Left renal pelvis (tissue), 4 donors: ENCODE results near the gene PTP4A1. TPM values are rescaled to one million over a fixed set of nuclear protein-coding genes. Genes with fewer than 3 reads are reported as not detected.
A peak's percentile ranks its signal among the peaks of the same experiment; 100 is the strongest.
"Not testable (repeated sequence)": the region's sequence is repeated elsewhere in the genome, so short reads cannot be mapped to it uniquely, and the experiment has no call there.

Experiments
- DNase-seq, 4 donors: peaks; one replicate each; pipeline ENCODE4 v3.0.0-alpha.2; 2013; ENCODE audit warnings: low read depth in 4 of 4, low spot score in 3 of 4
- polyA plus RNA-seq, 4 donors: library from polyadenylated mRNA; unstranded; fragments of 120-200 nt; gene quantifications; one replicate each; pipeline ENCODE4 v1.2.1, GENCODE V29; 2013; ENCODE audit not compliant: insufficient read length in 4 of 4

PTP4A1 gene
- polyA plus RNA-seq, 4 donors, result 43.7 to 88.9 (median 58.3) TPM

DNA sequence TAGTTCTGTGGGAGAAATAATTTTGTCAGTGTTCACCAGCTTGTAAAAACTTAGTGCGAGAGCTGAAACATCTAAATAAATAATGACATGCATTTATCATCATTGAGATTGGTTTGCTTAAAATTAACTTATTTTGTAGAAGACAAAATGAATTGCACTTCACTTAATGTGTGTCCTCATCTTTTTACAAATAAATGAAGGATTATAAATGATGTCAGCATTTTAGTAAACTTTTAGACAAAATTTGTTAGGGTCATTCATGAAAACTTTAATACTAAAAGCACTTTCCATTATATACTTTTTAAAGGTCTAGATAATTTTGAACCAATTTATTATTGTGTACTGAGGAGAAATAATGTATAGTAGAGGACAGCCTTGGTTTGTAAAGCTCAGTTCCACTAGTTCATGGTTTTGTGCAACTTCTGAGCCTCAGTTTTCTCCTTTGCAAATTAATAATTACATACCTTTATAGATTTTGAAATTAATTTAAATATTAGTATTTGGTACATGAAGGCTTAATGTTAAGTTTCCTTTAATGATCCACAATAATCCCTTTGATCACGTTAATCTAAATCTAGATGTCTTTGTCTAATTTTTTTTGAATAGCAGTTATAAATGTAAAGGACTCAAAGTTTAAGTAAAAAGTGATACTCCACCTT lies 9.2 kb downstream of the PTP4A1 start:
- DNase-seq, result no peak

DNA sequence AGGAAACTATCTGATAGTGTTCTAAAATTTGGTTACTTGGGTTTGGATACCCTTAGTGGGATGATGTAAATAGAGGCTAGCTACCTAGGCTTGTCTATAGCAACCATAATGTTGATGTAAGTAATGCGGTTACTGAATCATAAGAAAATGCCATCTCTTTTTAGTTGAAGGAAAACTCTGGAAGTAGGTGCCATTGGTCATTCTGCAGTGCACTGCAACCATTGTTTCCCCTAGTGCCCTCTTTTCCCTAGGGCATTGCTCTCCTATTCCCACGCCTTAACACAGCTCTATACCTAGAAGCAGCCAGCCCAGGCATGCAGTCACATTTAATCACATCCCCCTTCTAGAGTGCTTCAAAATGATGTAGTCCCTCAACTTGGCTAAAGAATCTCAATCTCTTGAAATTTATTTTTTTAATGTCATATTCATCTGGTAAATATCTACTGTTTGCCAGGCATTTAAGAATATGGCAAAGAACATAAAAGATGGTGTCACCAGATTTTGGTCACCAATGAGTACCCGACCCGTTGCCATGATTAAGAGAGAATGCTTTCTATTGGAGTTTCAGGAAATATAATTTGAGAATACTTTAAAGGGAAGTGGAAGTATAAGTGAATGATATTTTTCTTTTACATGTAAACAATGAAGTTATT lies 10.4 kb downstream of the PTP4A1 start:
- DNase-seq, result no peak

DNA sequence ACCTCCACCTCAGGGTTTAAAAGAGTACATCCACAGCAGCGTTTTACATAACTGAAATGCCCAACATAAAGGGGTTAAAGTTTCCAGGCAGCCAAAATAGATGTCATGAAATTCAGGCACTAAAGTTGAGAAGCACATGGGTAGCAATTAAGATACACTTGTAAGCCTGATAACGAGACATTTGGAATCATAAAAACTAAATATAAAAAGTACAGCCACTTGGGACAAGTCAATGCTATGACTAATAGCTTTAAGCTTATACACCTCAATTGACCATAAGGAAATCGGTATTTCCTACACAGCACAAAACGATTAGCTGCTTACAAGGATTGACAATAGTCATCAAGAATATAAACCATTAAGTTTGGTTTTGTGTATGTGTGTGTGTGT lies 11.8 kb downstream of the PTP4A1 start:
- no peak for DNase-seq

DNA sequence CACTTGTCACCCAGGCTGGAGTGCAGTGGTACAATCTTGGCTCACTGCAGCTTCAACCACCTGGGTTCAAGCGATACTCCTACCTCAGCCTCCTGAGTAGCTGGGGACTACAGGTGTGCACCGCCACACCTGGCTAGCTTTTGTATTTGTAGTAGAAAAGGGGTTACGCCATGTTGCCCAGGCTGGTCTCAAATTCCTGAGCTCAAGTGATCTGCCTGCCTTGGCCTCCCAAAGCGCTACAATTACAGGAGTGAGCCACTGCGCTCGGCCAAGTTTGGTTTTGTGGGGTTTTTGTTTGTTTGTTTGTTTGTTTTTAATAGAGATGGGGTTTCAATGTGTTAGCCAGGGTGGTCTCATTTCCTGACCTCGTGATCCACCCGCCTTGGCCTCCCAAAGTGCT lies 12.3 kb downstream of the PTP4A1 start:
- no peak for DNase-seq

DNA sequence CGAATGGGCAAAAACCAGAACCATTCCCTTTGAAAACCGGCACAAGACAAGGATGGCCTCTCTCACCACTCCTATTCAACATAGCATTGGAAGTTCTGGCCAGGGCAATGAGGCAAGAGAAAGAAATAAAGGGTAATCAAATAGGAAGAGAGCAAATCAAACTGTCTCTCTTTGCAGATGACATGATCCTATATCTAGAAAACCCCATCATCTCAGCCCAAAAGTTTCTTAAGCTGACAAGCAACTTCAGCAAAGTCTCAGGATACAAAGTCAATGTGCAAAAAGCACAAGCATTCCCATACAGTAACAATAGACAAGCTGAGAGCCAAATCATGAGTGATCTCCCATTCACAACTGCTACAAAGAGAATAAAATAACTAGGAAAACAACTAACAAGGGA lies 13.4 kb downstream of the PTP4A1 start:
- not testable (repeated sequence) for DNase-seq

DNA sequence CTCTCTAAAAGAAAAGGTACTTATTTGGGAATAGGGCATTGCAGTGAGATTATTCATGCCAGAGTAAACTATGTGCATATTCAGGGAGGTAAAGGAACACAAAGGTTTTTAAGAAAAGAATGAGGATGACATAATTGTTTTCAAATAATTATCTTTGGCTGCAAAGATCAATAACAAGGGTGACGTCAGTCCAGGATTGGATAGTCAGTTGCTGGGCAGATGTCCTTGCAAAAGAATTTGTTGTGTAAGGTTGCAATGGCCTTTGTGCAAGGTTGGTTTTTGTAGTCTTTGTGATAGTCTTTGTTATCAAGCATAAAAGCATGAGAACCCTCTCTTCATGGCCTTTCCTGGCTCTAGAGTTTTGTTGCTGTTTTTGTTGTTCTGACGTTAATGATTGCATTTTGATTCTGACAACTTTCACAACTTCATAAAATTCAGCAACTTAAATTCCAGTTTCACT lies 17.7 kb downstream of the PTP4A1 start:
- DNase-seq, result no peak

DNA sequence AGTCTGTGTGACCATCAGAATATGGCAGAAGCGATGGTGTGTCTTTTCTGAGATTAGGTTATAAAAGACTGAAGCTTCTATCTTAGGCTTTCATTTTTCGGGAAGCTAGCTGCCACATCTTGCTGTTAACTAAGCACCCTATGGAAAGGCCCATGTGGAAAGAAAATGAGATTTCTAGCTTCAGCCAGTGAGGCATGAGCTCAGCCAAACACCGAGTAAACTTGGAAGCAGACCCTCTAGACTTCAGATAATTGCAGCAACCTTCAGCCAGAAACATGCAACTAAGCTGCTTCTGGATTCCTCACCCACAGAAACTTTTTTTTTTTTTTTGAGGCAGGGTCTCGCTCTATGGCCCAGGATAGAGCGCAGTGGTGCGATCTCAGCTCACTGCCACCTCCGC lies 20.6 kb downstream of the PTP4A1 start:
- DNase-seq, result no peak

DNA sequence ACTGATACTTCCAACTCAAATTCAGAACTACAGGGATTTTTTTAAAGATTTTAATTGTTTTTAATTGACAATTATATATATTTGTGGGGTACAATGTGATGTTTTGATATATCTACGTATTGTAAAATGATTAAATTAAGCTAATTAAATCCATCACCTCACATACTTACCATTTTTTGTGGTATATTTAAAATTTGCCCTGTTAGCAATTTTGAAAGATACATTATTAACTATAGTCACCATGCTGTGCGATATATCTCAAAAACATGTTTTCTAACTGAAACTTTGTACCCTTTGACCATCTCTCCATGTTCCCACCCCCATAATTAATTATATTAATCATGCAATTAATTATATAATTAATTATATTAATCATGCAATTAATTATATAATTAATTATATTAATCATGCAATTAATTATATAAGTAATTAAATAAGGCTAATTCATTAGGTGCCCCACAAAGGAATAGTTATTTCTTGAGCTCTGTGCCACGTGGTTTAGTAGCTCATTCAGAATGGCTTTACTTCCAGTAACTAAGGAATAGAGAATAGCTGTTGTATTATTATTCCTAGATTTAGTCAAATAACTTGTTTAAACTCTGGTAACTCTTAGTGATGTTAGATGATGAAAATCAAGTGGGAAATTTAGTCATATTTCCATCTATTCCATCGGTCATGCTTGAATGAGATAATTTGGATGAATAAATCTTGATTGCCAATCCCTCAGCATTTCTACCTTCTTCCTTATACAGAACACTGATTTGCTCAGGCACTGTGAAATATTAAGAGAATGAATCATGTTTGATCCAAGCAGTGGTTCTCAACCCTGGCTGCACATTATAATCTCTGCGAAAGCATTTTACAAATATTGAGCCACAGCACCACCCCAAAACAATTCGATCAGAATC lies 25.1 kb downstream of the PTP4A1 start:
- DNase-seq, result peak in 1 of 4 donors; percentile 12

DNA sequence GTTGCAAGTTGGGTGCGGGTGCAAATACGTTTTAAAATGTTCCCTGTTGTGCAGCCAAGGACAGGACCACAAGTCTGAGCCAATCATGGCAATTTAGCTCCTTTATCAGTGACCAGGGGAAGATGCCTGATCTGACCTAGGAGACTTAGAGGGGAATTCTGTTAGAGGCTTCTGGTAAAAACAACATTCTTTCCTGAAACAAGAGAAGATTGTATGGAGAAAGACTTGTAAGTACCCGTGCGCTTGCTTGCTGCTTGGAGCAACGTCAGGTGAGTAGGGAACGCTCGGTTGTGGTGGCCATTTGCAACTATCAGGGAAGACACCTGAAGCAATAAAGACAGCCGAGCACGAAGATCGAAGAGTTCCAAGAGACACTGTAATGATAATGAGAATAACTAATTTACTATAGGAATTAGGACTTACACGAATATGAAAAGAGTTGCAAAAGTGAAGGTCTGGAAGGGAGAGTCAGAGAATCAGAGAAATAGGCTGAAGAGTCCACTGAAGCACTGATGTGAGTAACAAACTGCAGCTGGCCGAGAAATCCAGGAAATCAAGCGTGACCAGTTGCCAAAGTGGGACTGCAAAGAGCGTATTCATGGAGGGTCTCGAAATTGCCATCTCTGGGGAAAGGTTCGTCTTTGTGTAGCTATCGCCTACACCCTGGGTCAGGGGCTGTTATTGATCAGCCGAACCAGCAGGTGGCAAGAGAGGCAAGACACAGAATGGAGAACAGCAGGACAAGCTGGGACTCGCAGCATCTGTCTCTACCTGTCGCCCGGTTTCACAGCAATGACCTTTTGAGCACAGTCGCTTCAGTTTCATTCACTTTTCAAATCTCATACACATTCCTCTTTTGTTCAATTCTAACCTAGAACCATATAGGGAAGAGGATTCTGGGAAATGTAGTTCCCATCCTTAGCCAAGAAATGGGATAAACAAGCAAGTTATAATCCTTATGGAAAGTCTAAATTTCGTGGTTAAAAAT lies 26.1 kb downstream of the PTP4A1 start:
- DNase-seq, result peak; percentile 44 to 66 (median 58)

DNA sequence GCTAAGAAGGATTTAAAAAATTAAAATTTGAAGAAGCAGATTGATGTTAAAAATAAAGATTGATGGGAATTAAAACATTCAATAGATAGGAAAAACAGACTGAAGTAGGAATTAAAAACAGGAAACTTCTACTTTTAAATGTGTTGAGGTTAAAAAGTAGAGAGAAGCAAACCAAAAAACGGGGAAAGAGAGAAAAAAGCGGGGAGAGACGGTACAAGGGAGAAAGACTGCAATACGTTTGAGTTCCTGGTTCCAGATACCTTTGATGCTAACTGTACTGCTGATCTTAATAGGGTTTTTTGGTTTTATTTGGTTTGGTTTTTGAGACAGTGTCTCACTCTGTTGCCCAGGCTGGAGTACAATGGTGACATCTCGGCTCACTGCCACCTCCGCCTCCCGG lies 27.0 kb downstream of the PTP4A1 start:
- no peak for DNase-seq

DNA sequence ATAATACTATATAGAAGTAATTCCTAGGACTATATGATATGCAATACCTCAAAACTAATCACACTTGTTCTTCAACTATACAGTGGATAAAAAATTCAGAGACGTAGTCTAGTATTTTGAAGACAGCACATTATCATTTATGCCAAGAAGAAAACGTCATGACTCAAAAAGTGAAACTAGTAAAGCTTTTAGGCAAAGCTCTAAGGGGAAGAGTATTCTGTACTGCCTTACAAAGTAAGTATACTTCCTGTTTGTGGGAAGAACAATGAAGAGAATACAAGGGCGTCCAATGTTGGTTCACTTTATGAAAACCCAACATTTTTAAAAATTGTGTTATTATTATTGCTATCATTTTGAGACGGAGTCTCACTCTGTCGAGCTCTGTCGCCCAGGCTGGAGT lies 27.9 kb downstream of the PTP4A1 start:
- no peak for DNase-seq

DNA sequence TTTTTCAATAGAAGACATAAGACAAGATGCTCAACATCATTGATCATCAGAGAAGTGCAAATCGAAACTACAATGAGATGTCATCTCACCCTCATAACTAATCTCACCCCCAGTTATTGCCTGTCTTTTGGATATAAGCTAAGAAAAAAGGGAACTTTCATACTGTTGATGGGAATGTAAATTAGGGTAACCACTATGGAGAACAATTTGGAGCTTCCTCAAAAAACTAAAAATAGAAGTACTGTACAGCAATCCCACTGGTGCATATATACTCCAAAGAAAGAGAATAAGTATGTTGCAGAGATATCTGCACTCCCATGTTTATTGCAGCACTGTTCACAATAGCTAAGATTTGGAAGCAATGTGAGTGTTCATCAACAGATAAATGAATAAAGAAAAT lies 37.0 kb downstream of the PTP4A1 start:
- no peak for DNase-seq

DNA sequence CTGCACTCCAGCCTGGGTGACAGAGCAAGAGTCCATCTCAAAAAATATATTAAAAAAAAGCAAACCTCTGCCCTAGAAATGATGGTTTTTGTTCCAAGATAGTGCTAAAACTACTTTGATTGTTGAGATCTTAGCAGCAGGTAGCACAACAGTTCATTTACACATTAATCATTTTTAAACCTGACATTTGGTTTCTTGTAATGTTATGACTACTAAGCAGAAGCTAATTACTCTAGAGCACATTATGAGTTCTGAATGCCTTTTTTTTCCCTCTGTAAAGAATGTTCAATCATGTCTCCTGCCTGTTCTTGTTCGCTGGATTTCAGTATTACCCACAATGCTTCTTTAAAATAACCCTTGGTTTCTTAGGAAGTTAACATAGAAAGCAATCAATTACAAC lies 38.7 kb downstream of the PTP4A1 start:
- DNase-seq, result no peak

DNA sequence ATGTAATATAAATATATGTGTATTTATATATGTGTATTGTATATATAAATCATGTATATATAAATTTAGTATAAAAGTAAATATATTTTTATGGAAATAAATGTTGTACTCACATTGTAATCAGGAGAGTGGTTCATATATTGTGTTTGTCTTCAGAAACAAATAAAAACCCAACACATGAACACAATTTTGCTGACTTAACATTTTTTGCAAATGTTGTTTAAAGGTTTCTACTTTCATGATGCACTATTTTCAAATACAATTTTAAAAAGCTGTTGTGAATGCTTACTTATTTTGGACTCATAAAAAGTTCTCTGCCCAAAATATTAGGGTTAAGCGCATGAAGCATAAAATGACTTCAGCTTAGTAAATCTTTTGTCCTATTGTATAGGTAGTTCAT lies 39.3 kb downstream of the PTP4A1 start:
- no peak for DNase-seq

DNA sequence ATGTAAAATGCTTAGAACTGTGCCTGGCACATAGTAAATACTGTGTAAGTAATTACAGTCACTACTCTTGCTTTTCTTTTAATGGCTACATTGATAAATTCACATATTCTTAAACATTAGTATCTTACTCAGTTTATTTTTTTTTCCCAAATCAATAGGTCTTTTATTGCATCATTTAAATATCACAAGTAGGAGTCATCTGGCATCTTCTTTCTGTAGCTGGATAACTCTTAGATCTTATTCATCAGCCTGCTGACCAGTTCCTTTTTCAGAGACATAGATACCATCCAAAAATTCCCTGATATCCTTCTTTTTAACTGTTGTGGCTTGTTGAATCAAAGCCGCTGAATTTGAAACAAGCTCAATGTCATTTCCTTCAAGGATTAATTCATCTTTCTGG lies 43.3 kb downstream of the PTP4A1 start:
- no peak for DNase-seq

Other genes with a start within 250 kb of the PTP4A1 start
- 10 to 100 TPM; 55.0 to 69.6 (median 60.6) TPM for gene PHF3, start 63.3 kb downstream of the PTP4A1 start, polyA plus RNA-seq